Cardiac muscle cell (in vitro differentiated cells and primary cell): Measurements from ENCODE around the gene CERCAM. TPM values are rescaled to one million over a fixed set of nuclear protein-coding genes. Genes with fewer than 3 reads are reported as not detected.

ENCODE experiments used
- DNase-seq, 2 donors: peaks; one replicate each; pipeline versions ENCODE4 v3.0.0 to v3.0.0-alpha.2; 2010 to 2017; ENCODE audit warnings: low read depth in 1 of 2, low spot score in 1 of 2
- H3K27ac ChIP-seq: fragments of 200-600 bp; sonication (generic); 2 replicates; pipeline ENCODE4 v1.5.1; 2016
- H3K27me3 ChIP-seq: fragments of 200-600 bp; sonication (generic); 2 replicates; pipeline ENCODE4 v1.6.0; 2016; ENCODE audit warnings: control low read depth
- H3K36me3 ChIP-seq: fragments of 200-600 bp; sonication (generic); 2 replicates; pipeline ENCODE4 v1.5.1; 2016; ENCODE audit warnings: control low read depth
- H3K4me1 ChIP-seq: fragments of 200-600 bp; sonication (generic); 2 replicates; pipeline ENCODE4 v1.8.1; 2017; ENCODE audit warnings: low read depth, mild to moderate bottlenecking, mixed run types
- H3K4me3 ChIP-seq: fragments of 200-600 bp; sonication (generic); 2 replicates; pipeline ENCODE4 v1.5.1; 2016; ENCODE audit warnings: mild to moderate bottlenecking
- H3K9me3 ChIP-seq: fragments of 200-600 bp; sonication (generic); 2 replicates; pipeline ENCODE4 v1.5.1; 2017; ENCODE audit warnings: low read depth, mild to moderate bottlenecking, control low read depth
- CTCF ChIP-seq: IDR thresholded peaks from 2 replicates; pipeline ENCODE4 v1.5.1; 2012; ENCODE audit warnings: low read depth, mild to moderate bottlenecking, low read length
- polyA plus RNA-seq: library from polyadenylated mRNA; unstranded; fragments of >200 nt; fragmentation: Nextera tagmentation; extraction: Ambion mirVana; gene quantifications from 2 replicates; pipeline ENCODE4 v1.2.1, GENCODE V29; 2016
- total RNA-seq: library from RNA; depleted of rRNA; stranded (reverse); fragments of >200 nt; gene quantifications from 2 replicates; pipeline ENCODE4 v1.2.3, GENCODE V29; 2016

The CERCAM gene
- total and polyA plus RNA-seq, 2 experiments from 2014 or later = 38.6 to 53.8 TPM

GRCh38 chr9:128375865-128376264, 44.8 kb upstream of the CERCAM start:
- DNase-seq = no peak
- Histone ChIP-seq H3K27me3 (no peaks in the 10 kb centered on the region), H3K4me3 (no peak overlapping the region), H3K27ac (no peak overlapping the region), H3K36me3 (peaks cover 2% of the 10 kb centered on the region), H3K9me3 (no peaks in the 10 kb centered on the region), H3K4me1 (peaks cover 7% of the 10 kb centered on the region)
- no peak for TF ChIP-seq CTCF

GRCh38 chr9:128382261-128382660, 38.4 kb upstream of the CERCAM start:
- Histone ChIP-seq H3K9me3 (no peaks in the 10 kb centered on the region), H3K4me1 (no peaks in the 10 kb centered on the region), H3K36me3 (peaks cover 3% of the 10 kb centered on the region), H3K4me3 (no peak overlapping the region), H3K27ac (no peak overlapping the region), H3K27me3 (no peaks in the 10 kb centered on the region)
- TF ChIP-seq CTCF = no peak
- DNase-seq = no peak

GRCh38 chr9:128383007-128383753, 37.5 kb upstream of the CERCAM start:
- DNase-seq = no peak
- no peak overlapping the region for H3K4me3 ChIP-seq
- H3K36me3 ChIP-seq = peaks cover 9% of the 10 kb centered on the region
- no peak for TF ChIP-seq CTCF
- H3K27me3 ChIP-seq = no peaks in the 10 kb centered on the region
- no peaks in the 10 kb centered on the region for H3K9me3 ChIP-seq
- no peaks in the 10 kb centered on the region for H3K4me1 ChIP-seq
- no peak overlapping the region for H3K27ac ChIP-seq

- no peaks in the 10 kb centered on the region for H3K9me3 ChIP-seq
- DNase-seq = no peak
- no peak overlapping the region for H3K4me3 ChIP-seq
- H3K4me1 ChIP-seq = no peaks in the 10 kb centered on the region
- no peak for TF ChIP-seq CTCF
- peaks cover 14% of the 10 kb centered on the region for H3K36me3 ChIP-seq
- H3K27ac ChIP-seq = no peak overlapping the region
- H3K27me3 ChIP-seq = no peaks in the 10 kb centered on the region
These were observed 36.9 kb upstream of the CERCAM start for GRCh38 chr9:128383791-128384190.

- H3K9me3 ChIP-seq = no peaks in the 10 kb centered on the region
- no peak for TF ChIP-seq CTCF
- DNase-seq = no peak
- no peak overlapping the region for H3K27ac ChIP-seq
- peaks cover 13% of the 10 kb centered on the region for H3K36me3 ChIP-seq
- peaks cover 9% of the 10 kb centered on the region for H3K4me1 ChIP-seq
- peaks cover 2% of the 10 kb centered on the region for H3K27me3 ChIP-seq
- H3K4me3 ChIP-seq = no peak overlapping the region
These were observed 35.7 kb upstream of the CERCAM start for GRCh38 chr9:128384801-128385495.
